ENCODE data around the gene PCDH9. TPM values are rescaled to one million over a fixed set of nuclear protein-coding genes. Genes with fewer than 3 reads are reported as not detected.

Gene PCDH9
- total RNA-seq, 1 donor from 2014 or later, result 1.9 TPM

DNA sequence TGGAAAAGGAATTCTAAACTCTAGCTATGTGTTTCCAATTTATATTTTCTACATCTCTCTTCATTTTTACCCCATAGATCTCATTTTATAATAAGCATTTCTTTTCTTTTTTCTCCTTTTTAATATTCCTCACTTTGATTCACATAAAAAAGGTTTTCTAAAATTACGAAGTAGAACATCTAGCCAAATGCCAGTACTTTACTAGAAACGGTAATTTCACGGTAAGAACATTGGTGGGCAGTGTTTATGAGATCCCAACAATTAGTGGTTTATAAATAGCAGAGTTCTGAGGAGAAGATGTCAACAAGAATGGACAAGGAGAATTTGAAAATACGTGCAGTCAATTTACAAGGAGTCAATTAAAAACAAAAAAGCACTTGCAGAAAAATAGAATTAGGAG is 94.8 kb downstream of the PCDH9 start:
- peaks cover 1% of the 10 kb centered on the region for H3K27me3 Mint-ChIP-seq (ENCODE audit: unreplicated experiment)
- peaks cover 32% of the 10 kb centered on the region for H3K4me1 Mint-ChIP-seq (ENCODE audit: unreplicated experiment)
- H3K27ac Mint-ChIP-seq (ENCODE audit: unreplicated experiment), result no peak overlapping the region
- DNase-seq (ENCODE audit: low spot score), result no peak
- TF ChIP-seq, protein P1, sequence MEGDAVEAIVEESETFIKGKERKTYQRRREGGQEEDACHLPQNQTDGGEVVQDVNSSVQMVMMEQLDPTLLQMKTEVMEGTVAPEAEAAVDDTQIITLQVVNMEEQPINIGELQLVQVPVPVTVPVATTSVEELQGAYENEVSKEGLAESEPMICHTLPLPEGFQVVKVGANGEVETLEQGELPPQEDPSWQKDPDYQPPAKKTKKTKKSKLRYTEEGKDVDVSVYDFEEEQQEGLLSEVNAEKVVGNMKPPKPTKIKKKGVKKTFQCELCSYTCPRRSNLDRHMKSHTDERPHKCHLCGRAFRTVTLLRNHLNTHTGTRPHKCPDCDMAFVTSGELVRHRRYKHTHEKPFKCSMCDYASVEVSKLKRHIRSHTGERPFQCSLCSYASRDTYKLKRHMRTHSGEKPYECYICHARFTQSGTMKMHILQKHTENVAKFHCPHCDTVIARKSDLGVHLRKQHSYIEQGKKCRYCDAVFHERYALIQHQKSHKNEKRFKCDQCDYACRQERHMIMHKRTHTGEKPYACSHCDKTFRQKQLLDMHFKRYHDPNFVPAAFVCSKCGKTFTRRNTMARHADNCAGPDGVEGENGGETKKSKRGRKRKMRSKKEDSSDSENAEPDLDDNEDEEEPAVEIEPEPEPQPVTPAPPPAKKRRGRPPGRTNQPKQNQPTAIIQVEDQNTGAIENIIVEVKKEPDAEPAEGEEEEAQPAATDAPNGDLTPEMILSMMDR (IDR thresholded peaks at IDR 0.05; ENCODE audit: unreplicated experiment), result no peak
- H3K4me3 Mint-ChIP-seq (ENCODE audit: unreplicated experiment), result no peak overlapping the region
- no peaks in the 10 kb centered on the region for H3K36me3 Mint-ChIP-seq (ENCODE audit: low read depth, unreplicated experiment)
- H3K9me3 Mint-ChIP-seq (ENCODE audit: unreplicated experiment), result no peaks in the 10 kb centered on the region

DNA sequence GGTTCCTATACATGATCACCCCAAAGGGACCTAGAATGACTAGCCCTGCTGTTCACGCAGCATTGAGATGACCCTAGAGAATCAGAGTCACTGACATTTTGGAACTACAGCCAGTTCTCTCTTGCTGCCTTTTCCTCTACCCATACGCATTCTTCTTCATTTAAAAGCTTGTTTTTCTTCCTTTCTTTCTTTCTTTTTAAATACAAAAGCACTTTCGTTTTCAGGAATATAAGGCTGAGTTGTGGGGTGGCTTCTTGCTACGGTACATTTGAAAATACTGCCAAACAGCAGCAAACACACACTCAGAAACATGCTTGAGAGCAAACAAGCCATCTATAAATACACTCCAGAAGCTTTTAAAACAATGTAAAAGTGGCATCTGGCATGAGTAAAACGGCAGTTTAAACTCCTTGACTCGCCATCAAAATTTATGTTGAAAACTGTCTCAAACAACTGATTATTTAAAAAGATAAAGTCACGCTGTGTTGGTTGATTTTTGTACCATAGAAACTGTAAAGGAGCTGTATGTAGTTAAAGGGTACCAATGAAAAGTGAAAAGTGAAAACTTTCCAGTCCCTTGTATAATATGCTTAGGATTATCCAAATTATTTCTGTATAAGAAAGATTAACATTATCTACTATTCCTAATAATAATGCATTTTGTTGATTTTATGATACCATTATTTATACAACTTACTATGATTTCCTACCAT is 95.6 kb downstream of the PCDH9 start:
- Mint-ChIP-seq H3K9me3 (ENCODE audit: unreplicated experiment) (no peaks in the 10 kb centered on the region), H3K27ac (ENCODE audit: unreplicated experiment) (no peak overlapping the region), H3K4me3 (ENCODE audit: unreplicated experiment) (no peak overlapping the region), H3K27me3 (ENCODE audit: unreplicated experiment) (peaks cover 1% of the 10 kb centered on the region), H3K4me1 (ENCODE audit: unreplicated experiment) (peaks cover 36% of the 10 kb centered on the region), H3K36me3 (ENCODE audit: low read depth, unreplicated experiment) (no peaks in the 10 kb centered on the region)
- TF ChIP-seq, protein P1 (IDR thresholded peaks at IDR 0.05; ENCODE audit: unreplicated experiment), result no peak
- DNase-seq (ENCODE audit: low spot score), result no peak

DNA sequence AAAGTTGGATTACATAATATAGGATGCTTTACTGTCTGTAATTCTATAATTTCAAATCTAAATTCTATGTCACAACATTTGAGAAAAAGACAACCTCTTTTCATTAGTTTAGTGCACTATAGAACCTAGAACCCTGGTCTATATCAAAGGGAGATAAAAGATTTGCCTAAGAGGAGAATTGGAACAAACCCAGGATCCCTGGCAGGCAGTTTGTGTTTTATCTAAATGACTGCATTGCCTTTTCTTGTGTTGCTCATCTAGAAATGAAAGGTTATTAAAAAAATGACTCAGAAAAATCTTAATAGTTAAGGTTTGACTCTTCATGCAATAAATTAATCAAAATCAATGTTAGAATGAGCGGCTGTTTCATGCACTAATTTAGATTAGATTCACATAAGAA is 96.7 kb downstream of the PCDH9 start:
- peaks cover 1% of the 10 kb centered on the region for H3K27me3 Mint-ChIP-seq (ENCODE audit: unreplicated experiment)
- no peak for DNase-seq (ENCODE audit: low spot score)
- TF ChIP-seq, protein P1 (IDR thresholded peaks at IDR 0.05; ENCODE audit: unreplicated experiment), result no peak
- H3K27ac Mint-ChIP-seq (ENCODE audit: unreplicated experiment), result no peak overlapping the region
- peaks cover 27% of the 10 kb centered on the region for H3K4me1 Mint-ChIP-seq (ENCODE audit: unreplicated experiment)
- H3K9me3 Mint-ChIP-seq (ENCODE audit: unreplicated experiment), result no peaks in the 10 kb centered on the region
- H3K36me3 Mint-ChIP-seq (ENCODE audit: low read depth, unreplicated experiment), result no peaks in the 10 kb centered on the region
- no peak overlapping the region for H3K4me3 Mint-ChIP-seq (ENCODE audit: unreplicated experiment)

DNA sequence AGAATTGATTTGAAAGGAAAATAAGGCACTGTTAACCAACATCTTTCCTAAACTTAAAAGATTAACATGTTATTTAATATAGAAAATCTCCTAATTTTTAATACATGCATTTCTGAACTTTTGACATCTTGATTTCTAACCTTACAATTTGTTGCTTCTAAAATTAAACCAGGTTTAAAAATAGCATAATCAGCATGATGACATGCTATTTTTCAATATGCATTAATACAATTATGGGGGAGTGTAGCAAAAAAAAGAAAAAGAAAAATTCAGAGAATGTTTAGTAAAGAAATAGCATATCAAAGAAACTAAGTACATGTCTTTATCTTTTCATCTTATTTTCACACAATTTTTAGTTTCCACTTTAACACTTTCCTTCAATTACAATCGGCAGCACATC is 98.7 kb downstream of the PCDH9 start:
- H3K4me3 Mint-ChIP-seq (ENCODE audit: unreplicated experiment), result no peak overlapping the region
- H3K27ac Mint-ChIP-seq (ENCODE audit: unreplicated experiment), result no peak overlapping the region
- H3K4me1 Mint-ChIP-seq (ENCODE audit: unreplicated experiment), result peaks cover 15% of the 10 kb centered on the region
- H3K36me3 Mint-ChIP-seq (ENCODE audit: low read depth, unreplicated experiment), result no peaks in the 10 kb centered on the region
- TF ChIP-seq, protein P1 (IDR thresholded peaks at IDR 0.05; ENCODE audit: unreplicated experiment), result no peak
- H3K27me3 Mint-ChIP-seq (ENCODE audit: unreplicated experiment), result peaks cover 1% of the 10 kb centered on the region
- no peak for DNase-seq (ENCODE audit: low spot score)
- H3K9me3 Mint-ChIP-seq (ENCODE audit: unreplicated experiment), result no peaks in the 10 kb centered on the region

DNA sequence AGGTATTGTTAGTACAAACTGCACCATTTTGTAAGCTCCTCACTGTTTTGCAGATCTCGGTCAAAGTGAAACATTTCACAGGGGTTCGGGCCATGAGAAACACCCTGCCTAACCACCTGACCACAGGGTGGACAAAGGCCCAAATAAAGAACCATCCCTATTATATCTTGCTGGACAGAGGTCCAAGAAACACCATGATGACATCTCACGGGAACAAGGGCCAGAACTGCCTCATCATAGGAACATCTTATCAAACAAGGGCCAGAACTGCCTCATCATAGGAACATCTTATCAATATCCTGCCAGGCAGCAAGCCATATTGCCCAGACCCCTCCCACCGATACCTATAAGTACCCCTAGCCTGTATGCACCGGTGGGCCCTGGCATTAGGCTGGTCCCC is 99.7 kb downstream of the PCDH9 start:
- H3K27ac Mint-ChIP-seq (ENCODE audit: unreplicated experiment), result no peak overlapping the region
- H3K27me3 Mint-ChIP-seq (ENCODE audit: unreplicated experiment), result peaks cover 1% of the 10 kb centered on the region

More for the DNA sequence above, 99.7 kb downstream of the PCDH9 start:
- no peaks in the 10 kb centered on the region for H3K36me3 Mint-ChIP-seq (ENCODE audit: low read depth, unreplicated experiment)
- peaks cover 11% of the 10 kb centered on the region for H3K4me1 Mint-ChIP-seq (ENCODE audit: unreplicated experiment)
- no peak for DNase-seq (ENCODE audit: low spot score)
- TF ChIP-seq, protein P1 (IDR thresholded peaks at IDR 0.05; ENCODE audit: unreplicated experiment), result no peak
- H3K4me3 Mint-ChIP-seq (ENCODE audit: unreplicated experiment), result no peak overlapping the region
- no peaks in the 10 kb centered on the region for H3K9me3 Mint-ChIP-seq (ENCODE audit: unreplicated experiment)

All from endothelial cell (in vitro differentiated cells).